COLO668 (cell line): Measurements from ENCODE around the gene PDIA5.
A peak's percentile ranks its signal among the peaks of the same experiment; 100 is the strongest.
"Not testable (repeated sequence)": the region's sequence is repeated elsewhere in the genome, so short reads cannot be mapped to it uniquely, and the experiment has no call there.

ENCODE experiments used
- DNase-seq: peaks from one replicate; lab custom pipeline; 2025; ENCODE audit not compliant: unreplicated experiment; lab: John Stamatoyannopoulos, UW

The PDIA5 gene

DNA sequence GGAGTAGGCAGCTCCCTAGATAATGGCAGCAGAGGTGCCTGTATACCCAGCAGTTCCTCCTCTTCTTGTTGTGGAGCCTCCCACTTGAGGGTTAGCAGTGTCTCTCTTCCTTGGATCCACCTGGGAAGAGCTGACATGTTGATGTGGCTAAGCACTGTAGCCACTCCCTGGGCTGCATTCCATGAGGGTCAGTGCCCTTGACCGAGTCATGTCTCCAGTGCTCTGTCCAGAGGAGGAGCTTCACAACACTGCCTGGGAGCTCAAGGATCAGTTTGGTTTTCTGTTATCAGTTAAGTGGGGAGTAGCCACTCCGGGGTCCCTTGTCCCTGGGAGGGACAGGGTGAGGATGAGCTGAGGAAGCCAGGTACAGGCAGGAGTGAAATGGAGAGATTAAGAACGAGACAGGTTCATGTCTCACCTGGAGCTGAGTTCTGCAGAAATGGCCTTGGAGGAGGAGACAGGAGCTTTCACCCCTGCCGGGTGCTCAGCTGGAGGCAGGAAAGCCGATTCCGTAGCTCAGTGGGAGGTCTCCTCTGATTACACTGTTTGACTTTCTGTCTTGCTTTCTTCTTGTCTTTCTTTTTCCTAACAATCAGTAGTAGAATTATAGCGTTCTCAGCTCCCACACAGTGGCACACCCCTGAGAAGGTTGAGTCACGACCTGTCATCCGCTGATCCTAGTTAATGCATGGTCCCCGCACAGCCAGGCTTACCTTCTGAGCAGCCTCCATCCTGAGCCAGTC, 77.0 kb downstream of the PDIA5 start:
- DNase-seq: no peak

DNA sequence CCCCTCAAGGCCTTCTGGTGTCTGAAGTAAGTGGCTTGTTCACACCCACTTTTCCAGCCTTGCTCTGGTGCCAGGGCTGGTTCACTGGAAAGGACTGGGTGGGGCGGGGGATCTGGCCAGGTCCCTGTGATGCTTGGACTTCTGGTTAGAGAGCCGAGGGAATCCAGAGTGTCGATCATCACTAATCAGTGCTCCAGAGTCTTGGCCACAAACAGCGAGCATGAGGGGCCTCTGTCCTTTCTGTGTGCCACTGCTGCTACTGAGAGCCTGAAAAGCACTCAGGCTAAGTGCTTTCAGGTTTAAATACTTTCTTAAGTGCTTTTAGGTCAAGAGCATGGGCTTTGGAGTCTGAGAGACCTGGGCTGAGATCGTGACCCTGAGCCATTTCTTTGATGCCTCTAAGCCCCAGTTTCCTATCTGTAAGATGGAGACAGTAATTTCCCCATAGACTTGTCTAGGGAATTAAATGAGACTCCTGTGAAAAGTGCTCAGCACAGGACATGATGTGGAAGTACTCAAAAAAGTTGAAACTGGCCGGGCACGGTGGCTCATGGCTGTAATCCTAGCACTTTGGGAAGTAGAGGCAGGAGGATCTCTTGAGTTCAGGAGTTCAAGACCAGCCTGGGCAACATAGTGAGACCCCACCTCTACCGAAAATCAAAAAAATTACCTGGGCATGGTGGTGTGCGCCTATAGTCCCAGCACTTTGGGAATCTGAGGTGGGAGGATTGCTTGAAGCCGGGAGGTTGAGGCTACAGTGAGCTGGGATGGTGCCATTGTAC, 81.1 kb downstream of the PDIA5 start:
- DNase-seq: no peak

DNA sequence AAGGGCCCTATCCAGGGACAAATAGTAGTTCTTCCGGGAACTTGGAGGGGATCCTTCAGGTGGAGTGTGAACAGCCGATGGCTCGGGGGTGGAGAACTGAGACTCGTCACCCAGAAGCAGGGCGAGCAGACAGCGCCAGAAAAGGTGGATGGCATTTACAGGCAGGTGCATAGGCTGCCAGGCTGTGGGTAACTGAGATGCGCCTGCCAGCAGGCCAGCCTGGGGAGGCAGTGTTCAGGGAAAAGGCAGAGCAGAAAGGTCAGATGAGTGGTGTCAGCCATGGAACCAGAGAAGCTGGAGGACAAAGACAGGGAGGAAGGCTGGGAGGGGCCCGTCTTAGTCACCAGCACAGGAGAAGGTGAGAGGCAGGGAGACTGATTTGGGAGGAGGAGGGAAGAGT, 81.9 kb downstream of the PDIA5 start:
- no peak for DNase-seq

DNA sequence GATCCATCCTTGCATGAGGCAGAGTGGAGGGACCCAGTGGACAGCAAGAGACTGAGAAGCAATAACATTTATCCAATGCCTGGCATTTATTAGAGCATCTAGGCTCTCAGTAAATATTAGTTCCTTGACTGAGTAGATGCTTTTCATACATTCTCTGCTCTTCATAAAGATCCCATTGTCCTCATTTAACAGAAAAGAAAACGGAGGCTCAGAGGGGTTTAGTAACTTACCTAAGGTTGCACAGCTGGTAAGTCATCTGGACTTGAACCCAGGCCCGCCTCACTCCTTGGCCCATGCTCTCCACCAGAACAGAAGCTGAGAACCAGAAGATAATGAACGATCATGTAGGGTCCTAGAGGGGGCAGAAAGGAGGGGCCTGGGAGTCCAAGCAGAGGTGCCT, 82.7 kb downstream of the PDIA5 start:
- no peak for DNase-seq

DNA sequence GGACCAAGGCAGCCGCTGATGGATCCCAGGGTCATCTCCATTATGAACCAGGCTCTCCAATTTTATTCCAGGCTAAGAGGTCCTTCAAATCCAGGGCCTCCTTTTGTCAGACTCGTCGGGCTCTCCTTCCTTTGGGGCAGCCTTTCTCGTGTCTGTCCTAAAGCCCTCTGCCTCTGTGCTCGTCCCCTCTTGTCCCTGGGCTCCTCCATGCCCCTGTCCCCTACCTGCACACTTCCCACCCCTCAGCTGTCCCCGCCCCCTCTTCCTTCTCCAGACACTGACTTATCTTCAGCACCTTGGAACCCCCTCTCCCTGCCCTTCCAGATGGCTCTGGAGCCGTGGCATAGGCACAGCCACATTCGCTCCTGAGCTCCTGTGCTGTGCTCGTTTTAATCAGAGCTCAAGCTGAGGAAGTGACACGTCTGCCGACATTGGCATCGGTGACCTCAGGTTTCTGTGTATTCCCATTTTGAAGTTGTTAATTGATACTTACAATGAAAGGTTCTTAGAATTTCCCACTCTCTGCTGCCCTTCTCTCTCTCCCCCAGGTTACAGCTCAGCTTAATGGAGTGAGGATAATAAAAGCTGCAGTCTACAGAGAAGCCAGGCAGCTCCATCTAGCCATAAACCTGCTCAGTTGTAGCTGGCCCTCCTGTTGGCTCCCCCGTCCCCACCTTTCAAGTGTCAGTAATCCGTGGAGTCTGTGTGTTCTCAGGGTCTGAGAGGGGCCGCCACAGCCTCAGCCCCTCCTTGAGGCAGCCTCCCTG, 83.8 kb downstream of the PDIA5 start:
- no peak for DNase-seq

DNA sequence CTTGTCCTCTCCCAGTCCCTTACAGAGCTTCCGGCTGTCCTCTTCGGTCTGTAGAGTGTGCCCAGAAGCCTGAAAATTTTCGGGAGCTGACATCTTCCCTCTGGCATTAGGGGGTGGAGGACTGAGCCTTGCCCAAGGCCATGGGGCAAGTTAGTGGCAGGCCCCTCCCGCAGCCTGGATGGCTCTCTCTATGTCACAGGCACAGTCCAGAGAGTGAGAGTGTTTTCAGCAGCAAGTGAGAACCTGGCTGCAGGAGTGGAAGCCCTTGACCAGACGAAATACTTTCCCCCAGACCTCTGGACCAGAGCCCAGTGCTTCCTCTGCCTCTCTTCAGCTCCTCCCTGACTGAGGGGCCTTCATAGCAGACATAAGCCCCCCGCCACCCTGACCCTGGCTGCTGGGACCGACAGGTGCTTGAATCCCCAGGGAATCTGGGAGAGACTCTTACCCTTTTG, 84.5 kb downstream of the PDIA5 start:
- DNase-seq: no peak

DNA sequence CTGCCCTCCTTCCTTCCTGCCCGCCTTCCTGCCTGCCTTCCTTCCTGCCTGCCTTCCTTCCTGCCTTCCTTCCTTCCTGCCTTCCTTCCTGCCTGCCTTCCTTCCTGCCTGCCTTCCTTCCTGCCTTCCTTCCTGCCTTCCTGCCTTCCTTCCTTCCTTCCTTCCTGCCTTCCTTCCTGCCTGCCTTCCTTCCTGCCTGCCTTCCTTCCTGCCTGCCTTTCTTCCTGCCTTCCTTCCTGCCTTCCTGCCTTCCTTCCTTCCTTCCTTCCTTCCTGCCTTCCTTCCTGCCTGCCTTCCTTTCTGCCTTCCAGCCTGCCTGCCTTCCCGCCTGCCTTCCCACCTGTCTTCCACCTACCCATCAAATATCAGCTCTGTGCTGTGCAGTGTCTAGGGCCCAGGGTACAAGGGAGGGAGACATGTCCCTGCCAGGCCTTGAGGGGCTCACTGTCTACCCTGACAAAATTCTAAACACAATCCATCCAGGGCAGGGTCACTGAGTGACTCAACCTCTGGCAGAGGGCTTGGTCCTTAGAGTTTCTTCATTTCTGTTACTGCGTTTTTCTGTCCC, 85.1 kb downstream of the PDIA5 start:
- not testable (repeated sequence) for DNase-seq

DNA sequence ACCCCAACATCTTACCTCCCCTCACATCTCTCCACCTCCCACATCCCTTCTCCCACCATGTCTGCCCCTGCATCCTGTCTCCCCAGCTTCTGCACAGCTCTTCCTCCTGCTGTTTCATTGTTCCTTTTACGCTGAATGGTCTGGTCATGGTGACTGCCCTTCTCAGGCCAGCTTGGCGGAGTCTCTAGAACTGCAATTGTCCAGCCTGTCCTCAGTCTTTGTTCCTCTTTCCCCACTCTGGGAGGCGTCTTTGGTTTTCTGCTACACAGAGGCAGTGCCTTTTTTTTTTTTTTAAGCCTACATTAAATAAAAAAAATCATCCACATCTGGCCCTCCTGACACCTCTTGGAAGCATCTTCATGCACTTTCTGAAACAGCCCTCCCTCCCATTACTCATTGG, 85.9 kb downstream of the PDIA5 start:
- no peak for DNase-seq

DNA sequence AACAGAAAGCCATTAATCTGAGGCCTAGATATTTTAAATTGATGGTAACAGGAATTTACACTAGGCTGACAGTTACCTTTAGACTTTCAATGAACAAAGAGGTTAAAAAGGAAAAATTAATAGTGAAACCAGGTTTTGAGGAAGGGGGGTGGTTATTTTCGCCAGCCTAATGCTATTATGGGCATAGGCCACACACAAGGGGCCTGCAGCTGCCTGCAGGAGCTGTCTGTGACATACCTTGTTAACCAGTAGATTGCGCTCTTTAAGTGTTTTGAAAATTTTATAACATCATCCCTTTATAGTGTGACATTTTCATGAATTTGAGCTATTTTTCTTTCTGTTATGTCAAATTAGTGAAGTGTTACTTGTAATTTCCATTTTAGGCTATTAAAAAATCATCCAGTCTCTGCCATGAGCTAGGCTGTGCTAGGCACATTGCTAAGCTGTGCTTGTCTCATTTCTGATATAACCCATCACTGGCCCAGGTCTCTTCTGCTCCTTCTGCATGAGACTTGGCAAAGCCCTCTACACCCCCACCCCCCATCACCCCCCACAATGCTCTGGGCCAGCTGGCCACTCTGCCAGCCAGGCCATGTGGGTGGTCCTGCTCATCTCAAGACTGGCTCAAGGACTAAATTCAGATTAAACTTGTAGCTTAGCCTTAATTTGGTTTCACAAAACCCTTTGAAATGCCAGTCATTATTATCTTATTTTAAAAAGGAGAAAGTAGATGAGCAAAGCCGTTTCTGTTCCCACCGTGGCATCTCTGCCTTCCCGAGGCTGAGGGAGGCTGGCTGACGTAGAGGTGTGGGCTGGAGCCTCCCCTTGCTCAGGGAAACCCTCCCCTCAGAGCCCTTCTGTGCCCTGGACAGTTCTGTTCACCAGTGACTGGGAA, 86.5 kb downstream of the PDIA5 start:
- no peak for DNase-seq

DNA sequence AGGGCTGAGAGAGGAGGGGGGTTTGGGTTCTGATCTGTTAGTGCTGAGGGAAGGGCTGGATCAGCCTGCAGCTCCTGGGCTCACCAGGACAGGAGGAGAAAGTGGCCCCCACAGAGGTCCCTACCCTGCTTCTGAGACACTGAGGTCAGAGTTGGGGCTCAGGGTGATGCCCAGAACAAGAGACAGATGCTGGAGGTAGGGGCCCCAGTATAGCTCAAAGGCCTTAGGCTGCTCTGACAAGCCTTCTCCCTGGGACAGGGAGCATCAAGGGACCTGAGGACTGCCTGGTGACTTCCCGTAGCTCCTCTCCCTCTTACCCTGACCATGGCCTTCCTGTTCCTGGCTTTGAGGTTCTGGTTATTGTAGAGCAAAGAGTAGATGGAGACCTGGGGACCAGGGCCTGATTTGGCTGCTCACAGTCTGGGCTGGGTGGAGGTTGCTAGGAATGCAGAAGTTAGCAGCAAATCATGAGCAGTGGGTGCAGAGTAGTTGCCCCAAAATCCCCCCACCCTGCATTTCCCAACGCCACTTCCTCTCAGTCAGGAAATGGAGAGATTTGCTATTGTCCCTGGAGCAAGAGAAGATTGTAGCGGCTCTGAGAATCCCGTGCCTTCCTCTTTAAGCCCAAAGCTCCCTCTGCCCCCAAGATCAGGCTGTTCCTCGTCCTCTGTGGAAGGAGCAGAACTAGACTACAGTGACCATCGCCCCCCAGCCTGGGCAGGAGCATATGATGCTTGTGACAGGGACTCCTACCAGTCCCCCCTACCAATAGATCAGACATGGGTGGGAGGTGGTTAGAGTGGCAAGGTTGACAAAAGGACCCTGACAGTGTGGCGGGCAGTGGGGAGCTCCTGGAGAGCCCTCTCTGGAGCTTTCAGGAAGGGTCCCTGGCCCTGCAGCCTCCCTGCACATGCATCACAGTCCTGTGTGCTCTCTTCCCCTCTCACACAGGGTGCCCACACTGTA, 87.5 kb downstream of the PDIA5 start:
- DNase-seq: no peak

DNA sequence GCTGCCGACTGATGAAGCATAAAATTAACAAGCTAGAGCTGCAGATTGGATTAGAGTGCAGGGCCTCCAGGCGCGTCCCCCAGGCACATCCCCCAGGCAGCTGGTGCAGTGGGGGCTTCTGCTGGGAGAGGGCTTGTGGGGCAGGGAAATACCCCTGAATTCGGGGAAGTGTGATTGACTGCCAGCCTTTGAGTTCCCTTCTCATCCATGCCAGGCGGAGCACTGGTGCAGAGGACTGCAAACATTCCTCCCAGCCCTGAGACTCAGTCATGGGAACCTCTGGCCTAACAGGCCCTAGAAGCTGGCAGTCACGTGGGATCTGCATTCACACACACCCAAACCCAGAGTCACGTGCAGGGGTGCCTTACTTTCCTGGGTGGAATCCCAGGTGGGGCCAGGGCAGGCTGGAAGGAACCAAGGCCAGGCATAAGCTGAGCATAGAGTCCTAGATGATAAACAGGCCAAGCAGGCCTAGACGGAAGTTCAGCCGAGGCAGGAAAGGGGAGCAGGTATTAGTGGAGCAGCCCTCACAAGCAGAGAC, 88.7 kb downstream of the PDIA5 start:
- no peak for DNase-seq

DNA sequence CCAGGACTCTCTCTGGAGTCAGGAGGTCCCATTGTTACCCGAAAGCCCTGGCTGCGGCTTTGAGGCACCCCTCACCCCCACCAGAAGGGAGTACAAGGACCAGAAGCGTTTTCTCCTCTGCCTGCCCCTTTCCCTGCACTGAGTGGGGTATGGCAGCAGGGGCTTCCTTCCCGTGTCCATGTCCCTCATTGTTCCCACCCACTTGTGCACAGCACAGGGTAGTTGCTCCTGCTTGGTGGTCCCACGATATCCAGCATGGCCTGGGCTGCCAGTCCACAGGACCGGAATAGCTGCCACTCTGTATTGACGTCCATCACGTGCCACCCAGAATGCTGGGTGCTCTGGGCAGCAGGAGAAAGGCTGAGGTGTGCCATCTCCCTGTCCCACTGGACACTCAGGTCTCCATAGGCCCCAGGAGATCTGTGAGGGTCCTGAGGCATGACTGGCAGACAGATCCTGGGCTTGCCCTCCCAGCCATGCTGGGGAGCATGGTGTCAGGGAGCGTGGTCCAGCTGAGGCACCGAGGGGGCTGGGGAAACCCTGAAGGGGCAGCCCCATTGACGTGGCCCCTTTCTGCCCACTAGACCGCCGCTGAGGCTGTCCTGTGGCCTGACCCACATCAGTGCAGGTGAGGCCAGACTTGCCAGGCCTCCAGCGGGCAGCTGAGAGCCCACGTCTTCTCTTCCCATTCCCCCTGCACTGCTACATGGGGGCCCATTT, 89.6 kb downstream of the PDIA5 start:
- DNase-seq: no peak

DNA sequence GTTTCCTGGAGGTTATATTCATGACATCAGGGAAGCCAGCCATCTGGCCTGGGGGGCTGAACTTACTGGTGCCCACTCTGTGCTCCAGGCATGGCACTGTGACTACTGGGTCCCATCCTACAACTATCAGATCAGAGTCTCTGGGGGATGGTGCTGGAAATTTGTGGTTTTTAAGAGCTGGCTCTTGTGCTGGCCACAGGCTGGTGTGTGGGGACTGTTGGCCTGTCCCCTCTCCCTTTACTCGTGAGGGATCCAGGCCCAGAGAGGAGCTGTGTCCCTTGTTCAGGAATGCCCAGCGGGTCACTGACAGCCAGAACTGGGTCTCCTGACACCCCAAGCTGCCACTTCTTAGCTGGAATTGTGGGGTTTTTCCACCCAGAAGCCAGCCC, 90.4 kb downstream of the PDIA5 start:
- no peak for DNase-seq

DNA sequence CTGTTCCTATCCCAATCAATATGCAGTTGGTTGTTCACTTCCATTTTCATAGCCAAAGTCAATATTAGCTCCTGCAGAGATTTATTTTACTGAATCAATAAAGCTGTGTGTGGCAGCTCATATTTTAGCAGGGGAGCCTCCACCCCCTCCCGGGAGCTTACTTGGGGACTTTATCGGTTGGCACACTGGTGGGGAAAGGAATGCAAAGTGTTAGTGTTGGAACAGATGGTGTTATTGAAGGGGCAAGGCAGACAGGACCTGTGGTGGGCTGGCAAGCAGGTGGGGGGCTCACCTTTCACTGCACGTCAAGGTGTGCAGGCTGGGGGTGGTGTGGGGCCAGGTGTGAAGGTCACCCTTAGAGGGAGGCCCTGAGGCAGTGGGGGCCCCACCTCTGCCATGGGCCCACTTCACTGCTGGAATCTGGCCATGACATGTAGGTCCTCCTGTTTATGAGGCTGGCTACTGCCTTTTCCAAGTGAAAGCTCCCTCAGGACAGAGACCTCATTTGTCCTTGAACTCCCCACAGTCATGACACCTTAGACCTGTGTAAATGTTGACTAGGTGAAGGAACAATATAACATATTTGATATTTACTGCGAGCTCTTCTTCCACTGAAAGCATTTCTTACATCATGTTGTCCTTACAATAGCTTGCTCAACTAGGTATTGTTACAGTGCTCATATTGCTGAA, 90.9 kb downstream of the PDIA5 start:
- peak; percentile 13 for DNase-seq

DNA sequence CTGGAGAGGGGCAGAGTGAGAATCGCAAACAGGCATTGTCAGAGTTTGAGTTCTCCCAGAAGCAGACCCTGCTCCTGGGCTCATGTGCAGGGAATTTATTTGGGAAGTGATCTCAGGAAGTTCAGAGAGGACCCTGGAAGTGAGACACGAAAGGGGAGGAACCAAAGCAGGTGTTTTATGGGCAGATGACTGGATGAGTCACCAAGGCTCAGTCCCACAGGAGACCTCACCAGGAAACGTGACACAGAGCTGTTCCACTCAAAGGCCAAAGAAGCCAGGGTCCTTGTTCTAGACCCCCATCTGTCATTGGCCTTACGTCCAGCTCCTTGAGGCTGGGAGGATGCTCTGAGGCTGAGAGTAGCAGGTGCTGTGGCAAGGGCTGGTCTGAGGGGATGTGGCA, 91.5 kb downstream of the PDIA5 start:
- DNase-seq: peak; percentile 7

DNA sequence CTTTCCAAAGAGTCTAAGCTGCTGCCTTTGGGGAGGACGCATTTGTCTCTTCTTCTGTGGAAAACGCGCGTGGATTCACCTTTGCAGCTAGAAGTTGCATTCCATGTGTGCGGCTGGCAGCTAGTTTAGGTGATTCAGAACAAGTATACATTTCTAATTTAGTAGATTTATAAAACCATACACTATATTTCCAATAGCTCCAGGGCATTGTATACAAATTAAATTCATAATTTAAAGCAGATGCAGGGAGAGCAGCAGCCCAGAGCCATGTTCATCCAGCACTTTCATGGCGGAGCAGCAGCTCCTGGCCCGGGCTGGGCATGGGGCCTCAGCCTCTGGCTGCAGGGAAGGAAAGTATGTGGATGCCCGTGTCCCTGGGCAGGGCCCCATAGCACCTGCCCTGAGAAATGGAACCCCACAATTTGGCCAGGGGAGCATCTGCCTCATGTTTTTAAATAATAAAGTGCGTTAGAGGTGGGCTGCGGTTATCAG, 92.1 kb downstream of the PDIA5 start:
- DNase-seq: no peak

DNA sequence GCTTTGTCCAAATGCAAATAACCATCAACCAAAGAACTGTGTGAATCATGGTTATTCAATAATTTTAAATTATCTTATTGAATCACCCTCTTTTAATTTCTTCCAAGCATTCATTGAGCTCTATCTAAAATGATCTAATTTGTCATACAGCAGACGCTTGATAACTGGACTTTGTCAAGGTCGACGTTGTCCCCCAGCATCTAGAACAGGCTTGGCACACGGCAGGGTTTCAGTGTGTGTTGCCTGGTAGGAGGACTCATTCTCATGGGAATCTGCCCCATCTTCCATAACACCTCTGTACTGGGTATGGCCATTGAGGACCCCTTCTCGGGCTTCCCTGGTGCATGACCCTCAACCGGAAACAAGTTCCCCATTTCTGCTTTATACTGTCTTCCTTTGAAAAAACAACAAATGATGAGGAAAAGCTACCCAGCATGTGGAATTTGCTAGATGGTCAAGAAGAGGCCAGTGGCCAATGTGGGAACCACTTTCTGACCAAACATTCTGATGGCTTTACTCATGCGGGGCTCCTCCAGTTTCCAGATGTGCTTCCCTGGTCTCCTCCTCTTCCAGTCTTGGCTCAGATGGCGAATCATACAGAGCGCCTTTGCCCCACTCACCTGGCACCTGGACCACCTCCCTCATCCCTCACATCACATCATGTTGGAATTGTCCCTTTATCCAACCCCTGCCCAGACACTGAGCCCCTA, 93.3 kb downstream of the PDIA5 start:
- no peak for DNase-seq
